NCI-H2081 treated with DMSO at 0.1 percent for 48 hours (cell line): ENCODE measurements around the gene HIRIP3.
"Not testable (repeated sequence)": the region's sequence is repeated elsewhere in the genome, so short reads cannot be mapped to it uniquely, and the experiment has no call there.

ENCODE experiments used
- DNase-seq: peaks from one replicate; lab custom pipeline; 2025; lab: John Stamatoyannopoulos, UW

Gene HIRIP3

DNA sequence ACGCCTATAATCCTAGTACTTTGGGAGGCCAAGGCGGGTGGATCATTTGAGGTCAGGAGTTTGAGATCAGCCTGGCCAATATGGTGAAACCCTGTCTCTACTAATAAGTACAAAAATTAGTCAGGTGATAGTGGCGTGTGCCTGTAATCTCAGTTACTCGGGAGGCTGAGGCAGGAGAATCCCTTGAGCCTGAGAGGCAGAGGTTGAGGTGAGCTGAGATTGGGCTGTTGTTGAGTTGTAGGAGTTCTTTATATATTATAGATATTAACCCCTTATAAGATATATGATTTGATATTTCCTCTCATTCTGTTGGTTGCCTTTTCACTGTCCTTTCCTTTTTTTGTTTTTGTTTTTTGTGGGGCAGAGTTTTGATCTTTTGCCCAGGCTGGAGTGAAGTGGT, 35.6 kb downstream of the HIRIP3 start:
- not testable (repeated sequence) for DNase-seq

DNA sequence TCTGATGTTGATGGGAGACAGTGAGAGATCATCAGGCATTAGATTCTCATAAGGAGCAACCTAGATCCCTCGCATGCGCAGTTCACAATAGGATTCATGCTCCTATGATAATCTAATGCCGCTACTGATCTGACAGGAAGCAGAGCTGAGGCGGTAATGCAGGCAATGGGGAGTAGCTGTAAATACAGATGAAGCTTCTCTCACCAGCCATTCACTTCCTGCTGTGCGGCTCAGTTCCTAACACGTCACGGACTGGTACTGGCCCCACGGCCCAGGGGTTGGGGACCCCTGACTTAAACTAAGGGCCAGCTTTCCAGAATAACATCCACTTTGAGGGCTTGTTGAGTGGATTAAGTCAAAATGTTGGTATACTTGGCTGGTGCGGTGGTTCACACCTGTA, 36.1 kb downstream of the HIRIP3 start:
- DNase-seq: no peak

DNA sequence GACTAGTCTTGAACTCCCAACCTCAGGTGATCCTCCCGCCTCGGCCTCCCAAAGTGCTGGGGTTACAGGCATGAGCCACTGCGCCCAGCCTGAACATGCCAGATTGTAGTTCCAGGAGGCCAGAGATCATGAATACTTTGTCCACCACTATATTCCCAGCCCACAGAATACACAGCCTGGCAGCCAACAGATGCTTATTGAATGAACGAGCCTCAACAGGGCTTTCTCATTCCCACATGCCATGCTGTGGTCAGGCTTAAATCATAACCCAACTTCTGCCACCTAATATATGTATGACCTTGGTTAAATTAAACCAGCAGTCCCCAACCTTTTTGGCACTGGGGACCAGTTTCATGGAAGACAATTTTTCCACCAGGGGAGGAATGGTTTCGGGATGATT, 36.7 kb downstream of the HIRIP3 start:
- DNase-seq: no peak

DNA sequence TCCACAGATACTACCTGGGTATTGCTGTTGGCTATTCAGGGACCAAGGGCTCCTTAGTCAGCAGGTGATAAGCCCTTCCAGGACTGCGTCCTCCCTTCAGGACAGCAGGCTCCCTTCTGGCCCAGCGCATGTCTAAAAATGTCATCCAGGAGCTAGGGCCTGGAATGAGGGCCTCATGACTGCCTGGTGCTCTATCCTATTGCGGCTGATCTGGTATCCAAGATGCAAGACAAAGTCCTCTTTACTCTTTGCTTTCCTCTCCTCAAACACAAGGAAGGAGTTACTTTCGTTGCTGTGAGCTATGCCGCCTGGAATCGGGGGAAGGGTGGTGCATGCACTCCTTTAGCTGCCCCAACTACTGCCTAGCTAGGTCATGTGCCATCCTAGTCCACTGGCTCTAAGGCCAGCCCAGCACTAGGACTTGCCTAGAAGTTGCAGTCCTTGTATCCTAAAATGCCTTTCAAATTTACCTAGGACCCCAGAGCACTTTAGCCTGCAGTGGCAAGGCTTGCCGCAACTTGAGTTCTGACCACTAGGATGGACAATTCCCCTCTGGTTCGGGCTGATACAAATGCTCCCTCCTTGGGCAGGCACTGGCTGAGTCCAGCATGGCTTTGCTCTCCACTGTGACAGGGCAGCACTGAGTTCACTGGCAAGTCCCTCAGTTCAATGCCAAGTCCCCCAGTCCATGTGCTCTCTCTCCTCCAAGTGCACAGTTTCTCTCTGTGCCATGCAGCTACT, 43.6 kb downstream of the HIRIP3 start:
- no peak for DNase-seq

DNA sequence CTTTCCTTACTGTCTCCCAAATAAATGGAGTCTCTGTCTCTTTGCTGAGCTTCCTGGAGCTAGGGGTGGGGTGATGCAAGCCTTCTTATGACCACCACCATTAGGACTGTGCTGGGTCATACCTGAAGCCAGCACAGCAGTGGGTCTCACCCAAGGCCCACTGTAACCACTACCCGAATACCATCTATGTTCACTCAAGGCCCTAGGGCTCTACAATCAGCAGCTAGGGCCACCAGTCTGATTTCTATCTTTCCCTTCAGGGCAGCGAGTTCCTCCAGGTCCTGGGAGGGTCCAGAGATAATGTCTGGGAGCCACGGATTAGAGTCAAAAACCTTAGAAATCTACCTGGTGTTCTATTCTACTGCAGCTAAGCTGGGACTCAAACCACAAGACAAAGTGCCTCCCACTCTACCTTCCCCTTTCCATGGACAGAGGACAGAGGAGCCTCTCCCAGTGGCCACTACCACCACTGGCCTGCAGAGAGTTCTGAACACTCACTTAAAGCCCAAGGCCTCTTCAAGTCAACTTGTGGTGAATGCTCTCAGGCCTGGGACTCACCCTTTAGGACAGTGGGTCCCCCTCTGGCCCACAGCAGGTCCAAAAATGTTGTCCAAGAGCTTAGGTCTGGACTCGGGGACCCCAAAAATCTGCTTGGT, 44.5 kb downstream of the HIRIP3 start:
- no peak for DNase-seq

DNA sequence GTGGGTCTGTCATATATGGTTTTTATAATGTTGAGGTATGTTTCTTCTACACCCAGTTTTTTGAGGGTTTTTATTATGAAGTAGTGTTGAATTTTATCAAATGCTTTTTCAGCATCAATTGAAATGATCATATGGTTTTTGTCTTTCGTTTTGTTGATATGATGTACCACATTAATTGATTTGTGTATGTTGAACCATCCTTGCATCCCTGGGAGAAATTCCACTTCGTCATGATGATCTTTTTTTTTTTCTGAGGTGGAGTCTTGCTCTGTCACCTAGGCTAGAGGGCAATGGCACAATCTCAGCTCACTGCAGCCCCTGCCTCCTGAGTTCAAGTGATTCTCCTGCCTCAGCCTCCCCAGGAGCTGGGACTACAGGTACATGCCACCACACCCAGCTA, 47.5 kb downstream of the HIRIP3 start:
- DNase-seq: no peak

DNA sequence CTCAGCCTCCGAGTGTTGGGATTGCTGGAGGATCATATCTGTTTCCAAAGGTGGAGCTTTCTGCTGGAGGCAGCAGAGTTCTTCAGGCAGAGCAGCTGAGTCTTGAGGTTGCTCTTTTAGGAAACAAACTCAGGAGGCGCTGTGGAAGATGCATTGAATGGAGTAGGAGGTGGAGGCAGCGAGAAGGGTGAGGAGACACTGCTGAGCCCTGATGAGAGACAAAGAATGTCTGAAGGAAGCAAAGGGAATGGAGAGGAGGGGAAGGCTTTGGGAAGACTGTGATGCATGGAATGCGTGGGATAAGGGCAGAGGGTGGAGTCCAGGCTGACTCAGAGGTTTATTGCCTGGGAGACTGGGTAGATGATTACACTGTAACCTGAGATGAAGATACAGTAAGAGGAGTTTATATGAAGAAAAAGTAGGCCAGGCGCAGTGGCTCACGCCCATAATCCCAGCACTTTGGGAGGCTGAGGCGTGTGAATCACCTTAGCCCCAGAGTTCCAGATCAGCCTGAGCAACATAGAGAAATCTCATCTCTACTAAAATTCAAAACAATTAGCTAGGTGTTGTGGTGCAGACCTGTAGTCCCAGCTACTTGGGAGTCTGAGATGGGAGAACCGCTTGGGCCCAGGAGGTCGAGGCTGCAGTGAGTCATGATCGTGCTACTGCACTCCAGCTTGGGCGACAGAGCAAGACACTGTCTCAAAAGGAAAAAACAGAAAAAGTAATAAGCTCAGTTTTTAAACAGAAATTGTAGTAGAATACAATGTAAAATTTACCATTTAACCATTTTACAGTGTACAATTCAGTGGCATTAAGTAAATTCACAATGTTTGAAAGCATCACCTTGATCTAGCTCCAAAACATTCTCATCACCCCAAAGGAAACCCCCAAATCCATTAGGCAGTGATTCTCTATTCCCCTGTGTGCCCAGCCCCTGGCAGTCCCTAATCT, 51.3 kb downstream of the HIRIP3 start:
- DNase-seq: no peak
